ENCODE results near the gene LSM14A.
A peak's percentile ranks its signal among the peaks of the same experiment; 100 is the strongest.
"Not testable (repeated sequence)": the region's sequence is repeated elsewhere in the genome, so short reads cannot be mapped to it uniquely, and the experiment has no call there.

Gene LSM14A

GRCh38 chr19:34193439-34193838 lies 21.1 kb downstream of the LSM14A start:
- DNase-seq, result no peak

- no peak for DNase-seq
These were observed 21.6 kb downstream of the LSM14A start for GRCh38 chr19:34193876-34194275.

- no peak for DNase-seq
These were observed 28.8 kb downstream of the LSM14A start for GRCh38 chr19:34201133-34201532.

- DNase-seq, result not testable (repeated sequence)
These were observed 33.0 kb downstream of the LSM14A start for GRCh38 chr19:34205324-34205723.

GRCh38 chr19:34208291-34208884 lies 36.1 kb downstream of the LSM14A start:
- DNase-seq, result no peak

- no peak for DNase-seq
These were observed 37.4 kb downstream of the LSM14A start for GRCh38 chr19:34209726-34210125.

- no peak for DNase-seq
These were observed 41.0 kb downstream of the LSM14A start for GRCh38 chr19:34213283-34213682.

GRCh38 chr19:34214040-34214439 lies 41.7 kb downstream of the LSM14A start:
- no peak for DNase-seq

GRCh38 chr19:34215006-34215665 lies 42.8 kb downstream of the LSM14A start:
- DNase-seq, result no peak

GRCh38 chr19:34215666-34216038 lies 43.3 kb downstream of the LSM14A start:
- DNase-seq, result no peak

GRCh38 chr19:34216745-34217219 lies 44.5 kb downstream of the LSM14A start:
- DNase-seq, result not testable (repeated sequence)

- no peak for DNase-seq
These were observed 45.9 kb downstream of the LSM14A start for GRCh38 chr19:34217952-34218817.

GRCh38 chr19:34218818-34219164 lies 46.5 kb downstream of the LSM14A start:
- DNase-seq, result no peak

- DNase-seq, result peak; percentile 9
These were observed 48.3 kb downstream of the LSM14A start for GRCh38 chr19:34220472-34221063.

GRCh38 chr19:34222386-34222785 lies 50.1 kb downstream of the LSM14A start:
- DNase-seq, result no peak

- no peak for DNase-seq
These were observed 52.8 kb downstream of the LSM14A start for GRCh38 chr19:34224996-34225658.

- DNase-seq, result no peak
These were observed 53.3 kb downstream of the LSM14A start for GRCh38 chr19:34225659-34226015.

GRCh38 chr19:34226036-34226435 lies 53.7 kb downstream of the LSM14A start:
- DNase-seq, result no peak

- no peak for DNase-seq
These were observed 56.0 kb downstream of the LSM14A start for GRCh38 chr19:34228347-34228746.

- DNase-seq, result no peak
These were observed 56.5 kb downstream of the LSM14A start for GRCh38 chr19:34228762-34229161.

GRCh38 chr19:34229721-34230120 lies 57.4 kb downstream of the LSM14A start:
- DNase-seq, result no peak

- no peak for DNase-seq
These were observed 58.5 kb downstream of the LSM14A start for GRCh38 chr19:34230820-34231219.

- DNase-seq, result no peak
These were observed 59.1 kb downstream of the LSM14A start for GRCh38 chr19:34231439-34231838.

Data from NCI-H524 treated with DMSO at 0.1 percent for 48 hours (cell line).